ENCODE data around the gene NPL. TPM values are rescaled to one million over a fixed set of nuclear protein-coding genes. Genes with fewer than 3 reads are reported as not detected.

Gene NPL
- total RNA-seq, 1 donor from 2014 or later = 44.5 TPM

DNA sequence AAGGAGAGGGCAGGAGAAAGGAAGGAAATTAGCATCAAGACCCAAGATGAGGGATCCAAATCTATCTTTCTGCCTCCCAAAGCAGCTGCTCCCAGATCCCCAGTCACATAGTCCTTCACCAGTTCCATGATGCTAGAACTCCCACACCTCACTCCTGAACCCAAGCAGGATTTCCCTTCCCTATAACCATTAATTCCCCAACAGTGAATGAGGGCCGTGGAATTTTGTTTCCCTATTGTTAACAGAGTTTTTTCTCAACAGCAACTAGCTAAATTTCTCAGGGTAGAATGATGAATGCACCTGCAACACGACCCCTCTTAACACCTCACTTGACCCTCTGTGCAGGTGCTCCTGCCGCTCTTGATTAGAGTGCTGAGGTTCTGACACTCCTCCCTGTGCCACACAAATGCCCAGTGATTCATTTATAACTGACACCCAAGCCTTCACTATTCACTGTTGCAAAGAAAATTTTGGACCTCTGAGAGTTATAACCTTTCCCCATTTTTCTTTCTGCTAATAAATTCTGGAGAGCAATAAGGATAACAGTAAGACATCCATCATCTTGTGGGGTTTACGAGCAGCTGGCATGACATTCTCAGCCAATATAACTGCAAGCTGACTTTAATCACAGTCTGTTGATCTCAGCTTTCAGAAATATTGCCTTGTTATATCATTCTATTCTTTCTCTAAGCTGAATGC is 25.4 kb upstream of the NPL start:
- no peak for DNase-seq
- TF ChIP-seq, protein P1, sequence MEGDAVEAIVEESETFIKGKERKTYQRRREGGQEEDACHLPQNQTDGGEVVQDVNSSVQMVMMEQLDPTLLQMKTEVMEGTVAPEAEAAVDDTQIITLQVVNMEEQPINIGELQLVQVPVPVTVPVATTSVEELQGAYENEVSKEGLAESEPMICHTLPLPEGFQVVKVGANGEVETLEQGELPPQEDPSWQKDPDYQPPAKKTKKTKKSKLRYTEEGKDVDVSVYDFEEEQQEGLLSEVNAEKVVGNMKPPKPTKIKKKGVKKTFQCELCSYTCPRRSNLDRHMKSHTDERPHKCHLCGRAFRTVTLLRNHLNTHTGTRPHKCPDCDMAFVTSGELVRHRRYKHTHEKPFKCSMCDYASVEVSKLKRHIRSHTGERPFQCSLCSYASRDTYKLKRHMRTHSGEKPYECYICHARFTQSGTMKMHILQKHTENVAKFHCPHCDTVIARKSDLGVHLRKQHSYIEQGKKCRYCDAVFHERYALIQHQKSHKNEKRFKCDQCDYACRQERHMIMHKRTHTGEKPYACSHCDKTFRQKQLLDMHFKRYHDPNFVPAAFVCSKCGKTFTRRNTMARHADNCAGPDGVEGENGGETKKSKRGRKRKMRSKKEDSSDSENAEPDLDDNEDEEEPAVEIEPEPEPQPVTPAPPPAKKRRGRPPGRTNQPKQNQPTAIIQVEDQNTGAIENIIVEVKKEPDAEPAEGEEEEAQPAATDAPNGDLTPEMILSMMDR (IDR thresholded peaks at IDR 0.05) = no peak
- Histone ChIP-seq H3K27ac (no peak overlapping the region), H3K4me1 (no peaks in the 10 kb centered on the region), H3K4me3 (no peak overlapping the region), H3K36me3 (no peaks in the 10 kb centered on the region), H3K9me3 (no peaks in the 10 kb centered on the region), H3K27me3 (no peaks in the 10 kb centered on the region)
- intact Hi-C loops (cut with DNase I) = no loop called here
- ATAC-seq = no peak

DNA sequence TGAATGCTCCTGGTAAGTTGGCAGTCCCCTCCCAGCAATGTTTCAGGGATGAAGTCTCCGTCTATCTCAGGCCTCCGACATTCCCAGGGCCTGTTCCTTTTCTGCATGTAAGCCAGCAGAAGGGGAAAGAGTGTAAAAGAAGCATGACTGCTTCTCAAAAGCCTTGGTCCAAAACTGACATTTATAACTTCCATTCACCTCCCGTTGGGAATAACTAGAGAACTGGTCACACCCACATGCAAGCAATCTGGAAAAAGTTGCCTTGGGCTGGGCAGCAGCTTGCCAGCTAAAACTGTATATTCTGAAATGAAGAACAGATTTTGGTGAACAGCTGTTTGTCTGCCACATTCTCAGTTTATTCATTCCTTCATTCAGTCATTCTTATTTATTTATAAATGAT is 24.2 kb upstream of the NPL start:
- no peaks in the 10 kb centered on the region for H3K9me3 ChIP-seq
- H3K27me3 ChIP-seq = no peaks in the 10 kb centered on the region
- H3K4me1 ChIP-seq = no peaks in the 10 kb centered on the region
- H3K36me3 ChIP-seq = no peaks in the 10 kb centered on the region
- ATAC-seq (no peak), DNase-seq (no peak)
- intact Hi-C loops (cut with DNase I) = no loop called here
- no peak overlapping the region for H3K4me3 ChIP-seq
- TF ChIP-seq, protein P1 (IDR thresholded peaks at IDR 0.05) = no peak
- no peak overlapping the region for H3K27ac ChIP-seq

DNA sequence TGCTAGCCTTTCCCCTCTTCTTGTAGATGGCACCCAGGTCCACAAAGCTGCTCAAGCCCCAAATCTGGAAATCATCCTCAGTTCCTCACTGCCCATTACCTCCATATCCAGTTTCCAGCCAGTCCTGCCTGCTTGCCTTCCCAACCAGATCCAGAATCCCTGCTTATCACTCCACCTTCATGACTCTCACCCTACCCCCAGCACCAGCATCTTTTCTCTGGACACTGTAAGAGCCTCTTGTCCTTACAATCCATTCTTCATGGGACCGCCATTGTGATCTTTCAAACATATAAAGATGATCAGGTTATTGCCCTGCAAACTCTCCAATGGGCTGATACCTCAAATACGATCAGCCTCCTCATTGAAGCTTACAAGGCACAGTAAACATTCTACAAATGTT is 23.5 kb upstream of the NPL start:
- DNase-seq (no peak), ATAC-seq (no peak)
- intact Hi-C loops (cut with DNase I) = no loop called here
- TF ChIP-seq, protein P1 (IDR thresholded peaks at IDR 0.05) = no peak
- H3K27ac ChIP-seq = no peak overlapping the region
- H3K27me3 ChIP-seq = no peaks in the 10 kb centered on the region
- no peaks in the 10 kb centered on the region for H3K4me1 ChIP-seq
- H3K36me3 ChIP-seq = no peaks in the 10 kb centered on the region
- H3K4me3 ChIP-seq = no peak overlapping the region
- no peaks in the 10 kb centered on the region for H3K9me3 ChIP-seq

DNA sequence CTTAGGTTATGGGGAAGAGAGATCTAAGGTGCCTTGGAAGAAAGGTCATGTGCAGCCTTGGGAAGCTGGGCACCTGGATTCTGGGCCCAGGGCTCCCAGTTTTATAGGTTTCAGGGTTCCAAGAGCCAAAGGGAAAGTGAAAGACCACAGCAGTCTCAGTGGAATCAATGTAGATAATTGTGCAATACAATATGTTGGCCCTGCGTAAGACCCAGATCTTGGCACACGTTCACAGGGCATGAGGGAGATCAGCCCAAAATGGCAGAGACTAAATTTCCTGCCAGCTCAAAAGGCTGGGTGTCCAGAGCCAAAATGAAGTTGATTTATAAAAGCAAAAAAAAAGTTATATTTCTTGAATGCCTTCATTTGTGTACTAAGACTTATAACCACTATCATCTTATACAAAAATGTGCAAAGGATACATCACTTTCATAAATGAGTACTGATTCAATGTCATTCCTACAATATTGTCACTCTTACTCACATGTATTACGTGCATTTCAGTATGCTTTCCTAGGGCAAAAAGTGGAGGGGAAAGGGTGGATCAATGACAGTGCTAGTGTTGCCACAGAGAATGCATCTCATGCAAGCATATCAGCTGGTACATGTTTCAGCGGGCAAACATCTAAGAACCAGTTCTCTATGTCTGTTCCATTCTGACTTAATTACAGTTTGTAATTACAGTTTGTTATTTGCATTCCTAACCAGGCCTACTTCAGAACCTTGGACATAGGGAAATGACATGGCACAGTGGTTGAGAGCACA is 22.5 kb upstream of the NPL start:
- TF ChIP-seq, protein P1 (IDR thresholded peaks at IDR 0.05) = no peak
- Histone ChIP-seq H3K4me3 (no peak overlapping the region), H3K36me3 (no peaks in the 10 kb centered on the region), H3K4me1 (no peaks in the 10 kb centered on the region), H3K27me3 (no peaks in the 10 kb centered on the region), H3K27ac (no peak overlapping the region), H3K9me3 (no peaks in the 10 kb centered on the region)
- ATAC-seq (no peak), DNase-seq (no peak)
- intact Hi-C loops (cut with DNase I) = no loop called here

DNA sequence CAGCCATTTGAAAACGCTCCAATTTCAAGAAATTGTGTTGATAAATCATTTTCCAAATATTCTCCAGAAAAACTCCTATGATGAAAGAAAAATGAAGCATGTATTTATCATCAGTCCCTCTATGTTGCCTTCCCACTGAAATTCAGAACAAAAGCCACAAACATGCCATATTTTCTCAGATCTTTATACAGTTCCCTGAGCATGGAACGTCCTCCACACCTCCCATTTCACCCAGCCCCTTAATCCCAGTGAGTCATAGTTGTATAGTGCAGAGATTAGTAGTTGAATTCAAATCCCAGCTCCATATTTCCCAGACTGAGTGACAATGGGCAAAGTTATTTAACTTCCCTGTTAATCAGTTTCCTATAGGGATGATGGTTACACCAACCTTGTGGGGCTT is 20.6 kb upstream of the NPL start:
- no peak for DNase-seq

More for the DNA sequence above, 20.6 kb upstream of the NPL start:
- Histone ChIP-seq H3K4me1 (no peaks in the 10 kb centered on the region), H3K27me3 (no peaks in the 10 kb centered on the region), H3K4me3 (no peak overlapping the region), H3K36me3 (no peaks in the 10 kb centered on the region), H3K9me3 (no peaks in the 10 kb centered on the region), H3K27ac (no peak overlapping the region)
- TF ChIP-seq, protein P1 (IDR thresholded peaks at IDR 0.05) = no peak
- intact Hi-C loops (cut with DNase I) = no loop called here
- no peak for ATAC-seq

Measured in upper lobe of right lung (tissue), 1 donor.